Panc1 (cell line): Measurements from ENCODE around the gene TNFAIP8L3. TPM values are rescaled to one million over a fixed set of nuclear protein-coding genes. Genes with fewer than 3 reads are reported as not detected.

Experiments
- ATAC-seq: fragments of 200-7000 bp; cut with Tn5 transposase; 2 replicates; pipeline ENCODE4 v1.9.1; 2020; ENCODE audit warnings: mild to moderate bottlenecking, moderate library complexity
- BruUV-seq: library from RNA; stranded (reverse); fragments of 400-500 nt; replicated peaks from 2 replicates; lab custom pipeline; 2021; lab: Mats Ljungman, UMichigan
- CTCF ChIA-PET: fragments of 300-600 bp; sonication (Branson Sonifier 250); formaldehyde crosslinking; loops from one replicate; lab custom pipeline; 2022; ENCODE audit warnings: antibody characterized with exemption; lab: Charles Lee
- POLR2A ChIA-PET: fragments of 300-600 bp; sonication (Branson Sonifier 250); formaldehyde crosslinking; loops from one replicate; lab custom pipeline; 2022; ENCODE audit warnings: antibody characterized with exemption; lab: Charles Lee
- DNase-seq: peaks from one replicate; pipeline ENCODE4 v3.0.0-alpha.2; 2010; ENCODE audit warnings: low read depth, low spot score
- H3K27ac ChIP-seq: 2 replicates; pipeline ENCODE4 v1.5.1; 2011; ENCODE audit warnings: mild to moderate bottlenecking, low read length, inconsistent platforms
- H3K27me3 ChIP-seq: fragments of 200-500 bp; sonication (Bioruptor generic); 2 replicates; pipeline ENCODE4 v1.6.0; 2014; ENCODE audit warnings: low read length, inconsistent platforms; ENCODE audit not compliant: control insufficient read depth, insufficient read depth
- H3K36me3 ChIP-seq: fragments of 200-500 bp; sonication (Bioruptor generic); 2 replicates; pipeline ENCODE4 v1.5.1; 2014; ENCODE audit warnings: inconsistent platforms, mild to moderate bottlenecking, low read length, moderate library complexity; ENCODE audit not compliant: control insufficient read depth, insufficient read depth
- H3K4me1 ChIP-seq: 2 replicates; pipeline ENCODE4 v1.5.1; 2011; ENCODE audit warnings: inconsistent platforms, mild to moderate bottlenecking, low read length, moderate library complexity; ENCODE audit not compliant: control insufficient read depth, insufficient read depth
- H3K4me3 ChIP-seq, 2 experiments: 2 replicates each; pipeline ENCODE4 v1.5.1; 2011 to 2012; ENCODE audit warnings: low read depth in 2 of 2, low read length in 2 of 2, mild to moderate bottlenecking in 2 of 2, inconsistent platforms in 1 of 2, moderate library complexity in 1 of 2
- H3K9me3 ChIP-seq: fragments of 200-500 bp; sonication (Bioruptor generic); 2 replicates; pipeline ENCODE4 v1.5.1; 2014; ENCODE audit warnings: low read depth, mild to moderate bottlenecking, inconsistent platforms, low read length, moderate library complexity; ENCODE audit not compliant: control insufficient read depth, insufficient read depth
- CTCF ChIP-seq: fragments of 450-650 bp; IDR thresholded peaks from 2 replicates; pipeline ENCODE4 v1.5.1; 2017; ENCODE audit warnings: mild to moderate bottlenecking
- POLR2AphosphoS5 ChIP-seq: IDR thresholded peaks from 2 replicates; pipeline ENCODE4 v1.6.1; 2012; ENCODE audit warnings: mild to moderate bottlenecking, low read depth, low read length, moderate library complexity
- REST ChIP-seq, 2 experiments: IDR thresholded peaks; 2 replicates each; pipeline ENCODE4 v1.6.1; 2011 to 2012; ENCODE audit warnings: low read depth in 2 of 2, control low read depth in 1 of 2, low read length in 1 of 2, mild to moderate bottlenecking in 1 of 2, moderate library complexity in 1 of 2; ENCODE audit not compliant: insufficient read depth in 1 of 2
- SIN3A ChIP-seq: IDR thresholded peaks from 2 replicates; pipeline ENCODE4 v1.6.1; 2012; ENCODE audit warnings: low read depth, mild to moderate bottlenecking, low read length, moderate library complexity, borderline replicate concordance; ENCODE audit not compliant: insufficient read depth
- TCF7L2 ChIP-seq: IDR thresholded peaks from 2 replicates; pipeline ENCODE4 v1.6.1; 2011; ENCODE audit warnings: mild to moderate bottlenecking, low read depth, low read length, inconsistent platforms
- in situ Hi-C: cut with HindIII; loops from 2 replicates; pipeline ENCODE4 v1.10.0; 2016; ENCODE audit warnings: low sequenced_read_pairs, low pct_unique_long_range_greater_than_20kb
- intact Hi-C: fragments of 100-400 bp; cut with micrococcal nuclease; formaldehyde crosslinking; loops from one replicate; pipeline ENCODE4 v1.10.0; 2022; ENCODE audit not compliant: unreplicated experiment
- total RNA-seq: library from RNA; stranded (reverse); gene quantifications from one replicate; pipeline ENCODE4 v1.2.1, GENCODE V29; 2021; ENCODE audit not compliant: unreplicated experiment

Gene TNFAIP8L3
- total RNA-seq, 1 experiment from 2014 or later = 1.0 TPM

GRCh38 chr15:51134416-51135199 is 39.9 kb upstream of the TNFAIP8L3 start:
- no peaks in the 10 kb centered on the region for H3K9me3 ChIP-seq
- in situ Hi-C loops = no loop called here
- no peaks in the 10 kb centered on the region for H3K27me3 ChIP-seq
- DNase-seq (no peak), ATAC-seq (no peak)
- intact Hi-C loops = no loop called here
- H3K4me1 ChIP-seq = no peaks in the 10 kb centered on the region
- no TSS peak for BruUV-seq
- ChIA-PET CTCF (no interaction called here), POLR2A (interaction anchor here (0.6 kb wide), 1 partner anchor 28 kb away, joined by 6 read pairs; no protein-coding TSS in a partner anchor)
- no peak overlapping the region for H3K27ac ChIP-seq
- TF ChIP-seq TCF7L2 (no peak), CTCF (no peak), POLR2AphosphoS5 (no peak), REST (IDR thresholded peaks at IDR 0.05; ENCODE audit: insufficient read depth in 1 of 2, low read depth in 2 of 2, low read length in 1 of 2) (no peak), SIN3A (no peak)
- no peaks in the 10 kb centered on the region for H3K36me3 ChIP-seq
- H3K4me3 ChIP-seq = no peak overlapping the region

- no TSS peak for BruUV-seq
- TF ChIP-seq POLR2AphosphoS5 = no peak
- peak; percentile 71 for TF ChIP-seq CTCF
- peak; percentile 25; the same call in 1 of the 2 replicates for ATAC-seq
- Histone ChIP-seq H3K9me3 (no peaks in the 10 kb centered on the region), H3K4me3 (no peak overlapping the region), H3K4me1 (no peaks in the 10 kb centered on the region), H3K27me3 (no peaks in the 10 kb centered on the region), H3K36me3 (no peaks in the 10 kb centered on the region), H3K27ac (no peak overlapping the region)
- ChIA-PET POLR2A (no interaction called here), CTCF (interaction anchor here (0.9 to 1.1 kb wide), 2 partner anchors 11 to 15 kb away, joined by 3 to 4 read pairs; no protein-coding TSS in a partner anchor)
- in situ Hi-C loops = no loop called here
- no peak for DNase-seq
- intact Hi-C loops = no loop called here
Observed at GRCh38 chr15:51133140-51133765, 38.5 kb upstream of the TNFAIP8L3 start.
